Muscle of arm (tissue), 12 donors: ENCODE data around the gene MTM1. TPM values are rescaled to one million over a fixed set of nuclear protein-coding genes. Genes with fewer than 3 reads are reported as not detected.

ENCODE experiments used
- DNase-seq: peaks from one replicate; pipeline ENCODE4 v3.0.0-alpha.2; 2013
- polyA plus RNA-seq, 12 donors: library from polyadenylated mRNA; unstranded; fragments of 120-200 nt; gene quantifications; one replicate each; pipeline ENCODE4 v1.2.1, GENCODE V29; 2013; ENCODE audit not compliant: insufficient read length in 12 of 12

MTM1 gene
- polyA plus RNA-seq, 12 donors = 4.3 to 13.5 (median 6.3) TPM; not detected in 1

DNA sequence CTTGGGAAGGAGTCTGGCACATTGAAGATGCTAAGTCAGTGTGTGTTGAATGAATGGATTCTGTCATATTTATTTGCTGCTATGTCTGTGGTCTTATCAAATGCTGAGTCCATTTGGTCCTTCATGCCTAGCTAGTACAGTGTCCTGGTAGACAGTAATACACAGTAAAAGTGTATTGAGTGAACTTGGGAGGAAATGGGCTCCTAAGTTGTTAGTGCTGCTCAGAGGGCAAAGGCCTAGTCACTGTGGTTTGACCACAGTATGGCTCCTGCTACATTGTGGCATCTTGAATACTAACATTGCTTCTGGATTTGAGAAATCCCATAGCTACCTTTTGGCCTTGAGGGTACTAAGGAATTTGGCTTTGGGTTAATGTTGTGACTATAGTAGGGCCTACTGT, 33.9 kb downstream of the MTM1 start:
- no peak for DNase-seq

DNA sequence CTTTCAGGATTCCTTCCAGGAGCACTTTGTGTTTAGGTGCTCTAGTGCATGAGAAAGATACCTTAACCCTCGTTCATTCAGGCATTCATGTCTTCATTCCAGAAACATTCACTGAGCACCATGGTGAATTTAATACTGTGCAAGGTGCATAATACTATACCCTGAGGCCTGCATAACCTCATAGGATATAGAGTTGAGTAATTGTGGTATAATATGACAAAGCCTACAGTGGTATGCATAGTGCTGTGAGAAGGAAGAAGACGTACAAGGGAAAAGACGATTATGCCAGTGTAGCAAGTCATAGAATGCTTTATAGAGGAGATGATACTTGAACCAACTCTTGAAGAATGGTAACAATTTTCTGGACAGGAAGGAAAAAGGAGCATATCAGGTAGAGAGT, 34.3 kb downstream of the MTM1 start:
- no peak for DNase-seq

GRCh38 chrX:150605603-150606002, 37.2 kb downstream of the MTM1 start:
- no peak for DNase-seq

GRCh38 chrX:150607201-150607600, 38.8 kb downstream of the MTM1 start:
- no peak for DNase-seq

- no peak for DNase-seq
Measured at GRCh38 chrX:150610043-150610442, 41.6 kb downstream of the MTM1 start.

DNA sequence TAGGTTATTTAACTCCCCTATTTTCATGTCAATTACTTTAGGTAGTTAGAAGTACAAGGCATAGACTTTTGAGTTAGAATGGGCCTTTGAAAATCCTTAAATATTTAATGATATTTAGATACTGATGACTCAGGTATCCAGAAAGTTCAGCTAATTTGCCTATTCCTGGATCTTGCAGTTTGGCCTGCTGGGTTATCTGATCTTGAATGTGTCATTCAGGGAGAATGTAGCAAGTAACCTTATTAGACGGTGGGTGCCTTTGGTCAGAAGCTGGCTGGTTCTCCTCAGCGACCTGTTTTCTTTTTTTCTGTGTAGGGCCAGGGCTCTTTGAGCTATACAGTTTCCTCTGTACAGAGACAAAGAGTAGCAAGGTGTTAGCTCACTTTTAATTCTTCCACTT, 42.0 kb downstream of the MTM1 start:
- no peak for DNase-seq

- DNase-seq = no peak
Measured at GRCh38 chrX:150615356-150615755, 46.9 kb downstream of the MTM1 start.

GRCh38 chrX:150616179-150616862, 47.9 kb downstream of the MTM1 start:
- no peak for DNase-seq

- no peak for DNase-seq
Measured at GRCh38 chrX:150616863-150617198, 48.4 kb downstream of the MTM1 start.

DNA sequence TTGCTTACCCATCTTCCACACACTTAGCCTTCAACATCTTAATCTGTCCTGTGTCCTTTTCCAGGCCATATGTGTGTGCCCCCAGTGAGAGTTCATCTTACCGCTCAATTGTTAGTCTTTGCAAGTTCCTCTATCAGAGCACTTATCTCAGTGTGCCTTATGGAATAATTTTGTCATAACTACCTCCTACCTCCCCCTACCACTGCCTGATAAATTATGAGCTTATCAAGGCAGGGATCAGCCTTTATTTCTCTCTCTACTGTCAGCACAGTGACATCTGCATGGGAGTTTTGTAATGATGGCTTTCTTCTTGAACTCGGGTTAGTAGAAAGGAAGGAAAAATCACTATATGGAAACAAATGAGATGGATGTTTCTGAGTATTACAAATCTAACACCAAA, 53.2 kb downstream of the MTM1 start:
- DNase-seq = no peak

- no peak for DNase-seq
Measured at GRCh38 chrX:150623583-150623982, 55.2 kb downstream of the MTM1 start.

DNA sequence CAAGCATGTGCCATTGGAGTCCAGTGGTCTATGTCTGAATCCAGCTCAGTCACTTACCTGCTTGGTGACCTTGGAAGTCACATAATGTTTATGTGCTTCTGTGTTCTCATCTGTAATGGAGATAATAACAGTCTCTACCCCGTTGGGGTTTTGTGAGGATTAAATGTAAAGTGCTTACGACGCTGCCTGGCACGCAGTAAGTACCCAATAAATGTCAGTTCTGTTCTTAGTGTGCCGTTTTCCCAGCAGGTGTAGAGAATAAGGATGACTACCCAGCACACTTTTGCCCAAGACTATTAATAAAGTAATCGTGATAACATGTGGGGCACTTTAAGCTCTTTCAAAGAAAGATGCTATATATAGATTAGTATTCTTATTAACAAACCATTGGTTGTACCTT, 56.7 kb downstream of the MTM1 start:
- DNase-seq = no peak

DNA sequence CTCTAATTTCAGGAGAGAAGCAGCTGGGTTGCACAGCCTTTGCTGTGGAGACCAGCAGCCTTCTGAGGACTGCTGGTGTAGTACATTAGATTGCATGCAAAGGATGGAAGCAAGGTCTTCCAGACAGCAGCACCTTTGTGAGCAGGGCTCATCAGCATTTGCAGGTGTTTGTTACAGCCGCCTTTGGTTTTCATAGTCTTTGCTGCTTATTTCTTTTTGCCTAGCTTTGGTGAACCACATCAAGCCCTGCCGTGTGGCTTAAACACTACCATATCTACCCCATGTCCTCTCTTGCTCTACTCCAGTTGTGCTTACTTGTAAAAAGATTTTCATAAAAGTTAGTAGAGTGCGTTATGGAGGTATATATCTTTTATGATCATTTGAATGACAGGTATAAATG, 57.5 kb downstream of the MTM1 start:
- DNase-seq = no peak

GRCh38 chrX:150627957-150628356, 59.5 kb downstream of the MTM1 start:
- no peak for DNase-seq

GRCh38 chrX:150635952-150636351, 67.5 kb downstream of the MTM1 start:
- DNase-seq = no peak

DNA sequence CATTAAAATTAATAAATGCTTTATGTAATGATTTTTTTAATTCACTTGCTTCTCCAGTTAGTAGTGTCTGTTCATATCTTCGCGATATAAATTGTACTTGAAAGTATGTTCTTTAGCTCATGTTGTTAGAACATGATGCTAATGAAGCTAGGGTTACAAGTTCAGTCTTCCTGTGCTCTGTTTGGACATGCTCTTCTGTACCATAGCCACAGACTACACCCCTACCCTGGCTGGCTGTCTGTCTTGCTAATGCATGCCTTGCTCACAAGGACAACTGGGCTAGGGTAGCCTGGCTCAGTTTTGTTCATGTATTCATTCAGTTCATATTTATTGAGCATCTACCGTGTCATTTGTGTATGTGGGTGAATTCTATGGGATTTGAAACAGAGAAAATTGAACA, 74.0 kb downstream of the MTM1 start:
- no peak for DNase-seq

GRCh38 chrX:150643271-150643670, 74.8 kb downstream of the MTM1 start:
- no peak for DNase-seq

- DNase-seq = no peak
Measured at GRCh38 chrX:150643958-150644357, 75.5 kb downstream of the MTM1 start.

GRCh38 chrX:150644422-150644821, 76.0 kb downstream of the MTM1 start:
- DNase-seq = no peak

GRCh38 chrX:150647331-150647730, 78.9 kb downstream of the MTM1 start:
- no peak for DNase-seq

DNA sequence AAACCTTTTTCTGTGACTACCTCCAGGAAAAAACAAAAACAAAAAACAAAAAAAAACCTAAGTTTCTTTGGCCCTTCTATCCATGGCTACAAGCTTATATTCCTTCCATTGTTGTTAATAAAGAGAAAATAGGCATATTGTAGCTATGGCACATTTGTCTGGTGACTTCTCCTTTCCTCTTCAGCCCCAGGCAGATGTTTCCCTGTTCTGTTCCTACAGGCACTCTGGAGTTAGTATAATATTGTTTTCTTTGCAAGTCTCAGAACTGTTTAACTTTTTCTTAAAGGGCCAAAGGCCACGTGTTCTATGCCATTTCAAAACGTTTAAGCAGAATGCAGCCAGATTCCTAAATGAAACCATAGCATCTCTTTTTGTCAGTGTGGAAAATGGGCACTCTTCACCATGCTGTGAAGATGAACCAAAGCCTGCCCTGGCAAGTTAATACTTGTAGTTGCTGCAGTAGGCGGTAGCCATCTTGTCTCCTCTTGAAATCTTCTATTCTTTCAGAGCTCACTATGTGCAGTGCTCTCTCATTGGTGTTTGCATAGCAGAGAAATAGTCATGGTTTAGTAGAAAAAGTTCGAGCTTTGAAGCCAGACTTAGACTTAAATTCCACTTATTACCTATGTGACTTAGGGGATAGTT, 80.0 kb downstream of the MTM1 start:
- no peak for DNase-seq

DNA sequence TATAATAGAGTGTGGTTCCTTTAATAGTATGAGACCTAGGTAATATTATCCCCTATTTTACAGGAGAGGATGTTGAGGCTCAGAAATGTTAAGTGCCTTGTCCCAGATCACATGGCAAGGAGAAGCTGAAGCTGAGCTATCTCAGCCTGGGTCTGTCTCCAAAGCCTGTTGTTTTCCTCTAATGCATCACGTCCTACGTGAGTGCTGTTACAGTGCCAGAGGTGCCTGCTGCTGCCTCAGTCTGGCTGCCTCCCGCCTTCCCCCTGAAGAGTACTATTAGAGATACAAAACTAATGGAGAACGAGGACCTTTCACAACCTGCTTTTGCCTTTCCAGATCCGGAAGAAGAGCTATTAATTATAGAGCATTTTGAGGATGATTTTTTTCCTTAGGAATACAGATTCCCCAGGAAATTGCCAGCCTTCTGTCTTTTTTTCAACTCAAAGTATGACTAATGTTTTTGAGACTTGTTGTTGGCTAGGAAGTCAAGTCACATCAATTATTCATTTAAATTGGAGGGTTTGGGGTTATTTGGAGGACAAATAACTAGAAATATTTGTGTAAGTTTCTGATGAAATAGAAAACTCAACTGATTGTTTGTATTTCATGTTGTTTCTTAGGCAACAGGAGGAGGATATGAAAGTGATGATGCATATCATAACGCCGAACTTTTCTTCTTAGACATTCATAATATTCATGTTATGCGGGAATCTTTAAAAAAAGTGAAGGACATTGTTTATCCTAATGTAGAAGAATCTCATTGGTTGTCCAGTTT, 80.9 kb downstream of the MTM1 start:
- no peak for DNase-seq

DNA sequence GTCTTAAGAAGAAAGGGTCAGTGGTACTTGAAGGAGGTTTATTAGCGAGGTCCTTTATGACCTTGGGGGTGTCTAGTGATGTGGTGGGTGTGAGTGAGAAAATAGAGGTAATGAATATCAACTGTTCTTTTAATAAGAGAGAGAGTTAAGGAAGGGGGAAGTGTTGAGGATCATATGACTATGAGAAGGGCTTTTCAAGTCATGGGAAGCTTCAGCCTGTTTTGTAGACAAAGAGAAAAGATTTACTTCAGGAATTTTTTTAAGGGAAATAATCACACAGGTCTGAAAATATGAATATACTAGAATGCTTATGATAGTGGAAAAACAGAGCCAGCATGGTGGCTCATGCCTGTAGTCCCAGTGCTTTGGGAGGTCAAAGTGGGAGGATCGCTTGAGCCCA, 83.5 kb downstream of the MTM1 start:
- no peak for DNase-seq
